Measurements from ENCODE around the gene SREBF2.

The SREBF2 gene

DNA sequence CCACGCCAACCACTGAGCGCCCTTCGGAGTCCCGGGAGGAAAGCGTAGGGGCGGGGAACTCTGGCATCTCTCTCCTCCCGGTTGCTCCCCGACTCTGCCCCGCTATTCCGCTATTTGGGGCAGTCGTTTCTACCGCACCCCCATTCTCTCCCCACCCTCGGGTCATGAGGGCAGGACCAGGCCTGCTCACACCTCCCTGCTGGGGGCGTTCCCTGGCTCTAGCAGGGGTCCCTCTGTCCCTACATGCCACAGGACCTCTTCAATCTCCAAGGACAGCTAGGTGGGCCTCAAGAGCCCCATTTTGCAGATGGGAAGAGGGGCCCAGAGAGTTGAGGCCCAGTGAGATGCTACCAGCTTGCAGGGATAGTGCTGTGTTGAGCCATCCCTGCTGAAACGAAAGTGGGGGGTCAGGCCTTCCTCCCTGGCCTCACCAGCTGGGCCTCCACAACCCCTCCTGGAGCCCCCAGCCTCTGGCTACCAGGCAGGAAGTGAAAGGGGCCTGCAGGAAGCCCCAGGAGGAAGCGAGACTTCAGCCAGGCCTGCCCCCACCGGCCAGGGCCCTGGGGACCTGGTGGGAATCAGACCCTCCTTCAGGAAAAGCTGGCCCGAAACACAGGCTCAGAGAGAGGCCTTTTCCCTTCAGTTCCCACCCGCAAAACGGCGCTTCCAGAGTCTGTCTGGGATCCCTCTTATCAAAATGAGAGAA, 87.5 kb downstream of the SREBF2 start:
- no peak for DNase-seq (ENCODE audit: low read depth, low spot score)

DNA sequence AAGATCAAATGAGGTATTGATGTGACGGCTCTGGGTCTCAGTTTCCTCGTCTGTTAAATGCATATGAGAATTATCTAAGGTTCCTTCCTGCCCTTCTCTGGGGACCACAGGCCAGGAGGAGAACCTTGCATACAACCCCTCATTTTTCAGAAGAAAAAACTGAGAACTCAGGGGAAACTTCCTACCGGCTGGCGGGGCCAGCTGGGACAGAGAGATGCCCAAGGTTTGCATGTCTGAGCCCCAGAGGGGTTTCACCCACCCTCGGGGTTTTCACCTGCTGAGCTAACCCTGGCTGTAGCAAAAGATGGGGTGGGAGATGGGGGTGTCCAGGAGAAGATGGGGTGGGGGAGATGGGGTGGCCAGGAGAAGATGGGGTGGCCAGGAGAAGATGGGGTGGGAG, 89.4 kb downstream of the SREBF2 start:
- no peak for DNase-seq (ENCODE audit: low read depth, low spot score)

DNA sequence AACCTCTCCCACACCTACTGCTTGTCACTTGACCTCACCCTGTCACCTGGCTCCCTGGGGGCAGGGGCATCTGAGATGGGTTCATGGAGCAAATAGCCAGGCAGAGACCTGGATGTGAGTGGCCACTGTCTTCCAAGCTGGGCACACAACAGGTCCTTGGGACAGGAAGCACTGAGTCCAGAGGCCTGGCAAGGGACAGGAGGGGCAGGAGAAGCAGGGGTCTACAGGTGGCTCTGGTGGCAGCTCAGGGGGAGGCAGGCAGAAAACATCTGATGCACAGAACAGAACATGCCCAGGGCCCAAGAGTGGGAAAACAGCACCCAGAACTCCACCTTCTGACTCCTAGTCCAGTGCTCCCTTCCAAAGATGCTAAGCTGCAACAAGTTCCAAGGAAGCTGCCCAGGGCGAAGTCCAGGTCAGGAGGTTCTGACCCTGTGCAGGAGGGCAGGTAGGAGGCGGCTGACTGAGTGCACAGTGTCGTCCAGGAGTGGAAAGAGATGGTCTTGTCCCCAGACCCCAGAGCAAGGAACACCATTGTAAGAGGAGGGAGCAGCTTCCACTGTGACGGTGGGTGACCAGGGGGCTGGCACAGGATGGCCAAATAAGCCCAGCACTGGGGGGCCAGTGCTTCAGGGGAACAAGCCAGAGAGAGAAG, 90.2 kb downstream of the SREBF2 start:
- no peak for DNase-seq (ENCODE audit: low read depth, low spot score)

- DNase-seq (ENCODE audit: low read depth, low spot score) = no peak
Measured at GRCh38 chr22:41923595-41924276, 90.8 kb downstream of the SREBF2 start.

- DNase-seq (ENCODE audit: low read depth, low spot score) = peak; percentile 38
Measured at GRCh38 chr22:41925783-41926460, 93.0 kb downstream of the SREBF2 start.

- no peak for DNase-seq (ENCODE audit: low read depth, low spot score)
Measured at GRCh38 chr22:41927813-41928212, 94.9 kb downstream of the SREBF2 start.

DNA sequence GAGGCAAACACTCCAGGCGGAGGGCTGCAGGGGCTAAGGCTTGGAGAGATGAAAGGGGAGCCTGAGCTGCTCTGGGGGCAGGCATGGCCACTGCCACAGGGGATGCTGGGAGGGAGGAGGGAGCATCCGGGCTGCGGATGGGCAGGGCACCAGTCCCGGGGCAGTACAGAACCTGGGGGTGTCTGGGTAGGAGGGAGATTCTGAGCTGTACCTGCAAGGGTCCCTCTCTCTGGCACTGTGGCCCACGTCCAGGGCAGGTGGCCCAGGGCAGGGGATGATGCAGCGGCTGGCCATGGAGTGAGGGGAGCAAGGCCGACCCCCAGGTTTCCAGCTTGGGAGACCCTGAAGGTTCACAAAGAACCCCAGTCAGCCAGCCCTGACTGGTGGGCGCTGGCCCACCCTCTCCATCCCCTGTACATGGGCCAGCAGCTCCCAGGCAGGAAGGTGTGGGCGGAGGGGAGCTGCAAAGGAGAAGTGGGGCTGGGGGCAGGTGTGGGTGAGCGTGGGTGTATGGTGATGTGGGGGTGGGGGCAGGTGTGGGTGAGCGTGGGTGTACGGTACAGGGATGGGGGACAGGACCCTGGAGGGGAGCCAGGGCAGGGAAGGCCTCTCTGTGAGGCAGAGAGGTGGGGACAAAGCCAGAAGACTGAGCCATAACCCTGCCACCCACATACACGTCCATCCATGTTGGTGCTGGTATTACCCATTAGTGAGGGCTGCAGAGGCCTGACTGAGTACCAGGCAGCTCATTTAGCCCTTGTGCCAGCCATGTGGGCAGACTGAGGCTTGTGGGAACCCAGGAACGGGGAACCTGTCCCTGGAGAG, 95.9 kb downstream of the SREBF2 start:
- DNase-seq (ENCODE audit: low read depth, low spot score) = no peak

DNA sequence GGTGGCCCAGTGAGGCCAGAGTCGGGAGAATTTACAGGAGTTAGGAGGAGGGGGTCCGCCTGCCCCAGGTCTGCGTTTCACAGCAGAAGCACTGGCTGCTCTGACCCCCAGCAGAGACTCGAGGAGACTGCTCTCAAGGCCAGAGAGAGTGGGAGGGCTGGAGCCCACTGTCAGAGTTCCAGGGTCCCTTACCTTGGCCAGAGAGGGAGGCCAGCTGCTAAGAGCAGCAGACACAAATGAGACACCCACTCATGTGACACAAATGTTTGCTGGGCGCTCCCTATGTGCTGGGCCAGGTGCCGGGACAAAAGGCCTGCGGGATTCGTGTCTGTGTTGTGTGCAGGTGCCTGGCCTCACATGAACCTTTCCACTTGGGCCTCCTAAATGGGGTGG, 96.5 kb downstream of the SREBF2 start:
- DNase-seq (ENCODE audit: low read depth, low spot score) = no peak

DNA sequence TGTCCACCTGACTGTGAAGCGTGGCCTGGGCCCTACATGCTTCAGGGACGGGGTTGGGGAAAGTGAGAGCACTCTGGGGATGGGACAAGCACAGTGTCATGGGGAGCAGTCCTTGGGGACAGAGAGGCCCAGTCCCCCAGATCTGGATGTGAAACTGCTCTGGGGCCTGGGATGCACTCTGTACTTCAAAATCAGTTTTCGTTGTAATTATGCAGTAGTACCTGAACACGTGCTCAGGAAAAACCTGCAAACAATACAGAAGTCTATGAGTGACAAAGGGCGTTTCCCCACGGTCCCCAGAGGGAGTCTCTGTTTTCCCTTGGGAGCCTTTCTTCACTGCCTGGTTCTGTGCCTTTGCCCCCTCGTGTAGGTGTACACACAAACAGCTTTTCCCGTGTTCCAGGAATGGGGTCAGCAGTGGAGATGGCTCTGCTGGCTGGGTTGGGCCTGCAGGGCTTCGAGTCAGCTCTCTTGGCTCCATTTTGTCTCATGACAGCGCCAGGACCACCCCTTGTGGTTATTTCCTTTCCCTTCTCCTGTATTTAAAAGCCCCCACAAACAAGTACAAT, 98.9 kb downstream of the SREBF2 start:
- no peak for DNase-seq (ENCODE audit: low read depth, low spot score)

GRCh38 chr22:41932353-41932752, 99.4 kb downstream of the SREBF2 start:
- no peak for DNase-seq (ENCODE audit: low read depth, low spot score)

DNA sequence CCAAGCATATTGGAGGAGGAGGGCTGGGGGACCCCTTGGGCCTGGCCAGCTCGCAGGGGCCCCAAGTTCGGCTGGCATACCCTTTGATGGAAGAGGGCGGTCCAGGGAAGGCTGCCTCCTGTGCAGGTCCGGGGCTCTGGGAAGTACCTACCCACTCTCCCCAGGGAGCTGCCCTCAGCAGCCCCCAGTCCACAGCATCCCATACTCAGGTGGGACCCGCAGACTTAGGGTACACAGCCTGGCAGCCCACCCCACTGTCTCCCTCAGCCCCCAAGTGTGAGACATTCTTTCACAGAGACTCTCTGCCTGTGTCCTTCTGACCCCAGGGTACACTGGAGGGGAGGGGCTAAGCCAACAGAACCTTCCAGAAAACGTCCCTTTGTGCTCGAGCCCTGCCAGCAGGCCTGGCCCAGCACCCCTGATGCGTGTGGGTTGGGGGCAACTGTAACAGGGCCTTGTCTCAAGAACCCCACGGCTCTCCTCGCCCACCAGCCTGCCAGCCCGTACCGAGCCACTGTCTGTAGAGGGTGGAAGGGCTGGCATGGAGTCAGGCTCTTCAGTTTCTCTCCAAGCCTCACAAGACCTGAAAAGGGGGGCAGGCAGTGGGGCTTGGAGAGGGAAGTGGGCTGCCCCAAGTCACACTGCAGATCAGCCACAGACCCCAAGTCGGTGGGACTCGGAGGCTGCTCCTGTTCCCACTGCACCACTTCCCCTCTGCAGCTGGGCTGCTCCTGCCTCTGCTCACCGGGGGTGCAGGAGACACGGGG, 100.7 kb downstream of the SREBF2 start:
- DNase-seq (ENCODE audit: low read depth, low spot score) = no peak

GRCh38 chr22:41934284-41935014, 101.5 kb downstream of the SREBF2 start:
- no peak for DNase-seq (ENCODE audit: low read depth, low spot score)

DNA sequence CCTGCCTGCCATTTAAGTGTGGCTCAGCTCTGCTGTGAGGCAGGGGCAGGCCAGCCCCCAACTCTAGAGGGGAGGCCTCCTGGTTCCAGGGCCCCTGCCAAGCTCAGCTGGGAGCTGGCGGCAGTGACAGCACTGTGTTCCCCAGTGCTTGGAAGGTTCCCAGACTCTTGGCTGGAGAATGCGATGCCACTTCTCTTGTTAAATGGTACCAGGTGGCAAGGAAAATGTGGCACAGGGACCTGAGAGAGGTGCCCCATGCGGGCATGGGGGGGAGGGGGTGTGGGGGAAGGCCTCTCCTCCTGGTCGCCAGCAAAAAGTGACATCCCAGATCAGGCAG, 102.1 kb downstream of the SREBF2 start:
- DNase-seq (ENCODE audit: low read depth, low spot score) = no peak

GRCh38 chr22:41935509-41935908, 102.6 kb downstream of the SREBF2 start:
- DNase-seq (ENCODE audit: low read depth, low spot score) = no peak

DNA sequence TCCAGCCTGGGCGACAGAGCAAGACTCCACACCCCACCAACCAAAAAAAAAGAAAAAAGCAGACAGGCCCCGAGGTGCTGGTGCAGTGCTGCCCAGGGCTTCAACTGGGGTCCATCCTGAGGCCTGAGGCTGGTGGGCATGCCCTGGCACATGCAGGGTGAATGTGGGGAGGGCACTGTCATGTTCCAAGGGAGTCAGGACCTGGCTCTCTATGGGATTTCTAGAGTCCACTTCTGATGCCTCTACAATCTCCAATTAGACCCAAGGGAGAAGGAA, 103.9 kb downstream of the SREBF2 start:
- no peak for DNase-seq (ENCODE audit: low read depth, low spot score)

DNA sequence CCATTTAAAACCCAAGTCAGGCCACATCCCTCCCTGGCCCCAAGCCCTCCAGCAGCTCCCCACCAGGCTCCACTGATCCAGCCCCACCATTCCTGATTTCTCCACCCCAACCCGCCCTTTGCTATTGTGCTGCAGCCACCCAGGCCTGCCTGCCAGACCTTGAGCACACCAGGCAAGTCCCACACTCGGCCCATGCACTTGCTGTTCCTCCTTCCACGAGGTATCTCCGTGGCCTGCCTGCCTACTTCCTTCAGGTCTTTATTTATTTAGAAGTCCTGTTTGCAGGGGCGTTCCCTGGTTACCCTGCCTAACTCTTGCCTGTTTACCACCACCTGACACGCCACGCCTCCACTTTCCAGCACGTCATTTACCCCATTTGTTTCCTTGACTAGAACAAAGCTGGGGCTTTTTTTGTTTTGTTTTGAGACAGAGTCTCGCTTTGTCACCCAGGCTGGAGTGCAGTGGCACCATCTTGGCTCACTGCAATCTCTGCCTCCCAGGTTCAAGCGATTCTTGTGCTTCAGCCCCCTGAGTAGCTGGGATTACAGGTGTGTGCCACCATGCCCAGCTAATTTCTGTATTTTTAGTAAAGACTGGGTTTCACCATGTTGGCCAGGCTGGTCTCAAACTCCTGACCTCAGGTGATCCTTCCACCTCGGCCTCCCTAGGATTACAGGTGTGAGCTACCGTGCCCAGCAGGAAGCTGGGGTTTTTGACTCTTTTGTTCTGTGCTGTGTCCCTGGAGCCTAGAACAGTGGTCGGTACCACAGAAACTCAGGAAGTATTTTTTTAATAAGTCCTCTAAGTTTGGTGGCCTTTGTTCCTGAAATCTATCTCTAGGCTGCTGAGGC, 107.3 kb downstream of the SREBF2 start:
- peak; percentile 69 for DNase-seq (ENCODE audit: low read depth, low spot score)

DNA sequence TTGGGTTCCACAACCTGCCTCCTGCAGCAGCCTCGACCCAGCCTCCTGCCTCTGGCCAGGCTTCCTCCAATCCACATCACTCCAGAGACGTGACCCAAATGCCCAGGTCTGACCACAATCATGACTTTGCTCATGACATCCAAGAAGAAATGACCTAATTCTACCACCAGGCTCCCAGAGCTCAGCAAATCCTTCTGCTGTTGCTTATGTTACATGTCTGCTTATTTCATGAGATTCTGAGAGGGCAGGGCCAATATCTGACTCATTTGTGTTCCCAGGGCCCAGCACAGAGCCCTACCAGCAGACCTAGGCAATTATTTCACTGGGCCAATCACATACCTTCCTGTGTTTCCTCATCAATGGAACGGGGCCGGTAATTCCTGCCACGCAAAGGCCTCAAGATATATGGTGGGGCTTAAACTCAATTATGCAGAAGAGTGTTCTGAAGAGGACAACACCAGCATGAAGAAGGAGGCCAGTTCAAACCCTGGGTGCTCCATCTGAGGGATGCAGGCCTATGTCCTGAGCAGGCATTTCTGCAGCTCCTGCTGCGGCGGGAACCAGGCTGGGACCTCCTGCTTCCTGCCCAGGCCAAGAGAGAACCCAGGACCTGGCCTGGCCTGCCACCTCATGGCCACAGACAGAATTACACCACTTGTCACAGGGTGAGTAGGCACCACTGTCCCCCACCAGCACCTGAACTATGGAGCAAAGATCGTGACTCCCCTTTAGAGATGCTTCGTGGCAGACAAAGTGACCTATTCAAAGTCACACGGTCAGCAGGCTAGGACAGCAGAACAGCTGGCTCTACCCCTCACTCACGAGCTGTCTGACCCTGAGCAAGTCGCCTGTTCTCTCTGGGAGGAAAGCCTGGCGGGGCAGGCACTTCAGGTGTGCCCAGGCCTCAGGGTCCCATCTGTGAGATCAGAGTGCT, 108.2 kb downstream of the SREBF2 start:
- peak; percentile 70 for DNase-seq (ENCODE audit: low read depth, low spot score)

- DNase-seq (ENCODE audit: low read depth, low spot score) = no peak
Measured at GRCh38 chr22:41943661-41944209, 110.8 kb downstream of the SREBF2 start.
